A673 (cell line): Measurements from ENCODE around the gene CLDN1.

Source experiments
- EZH2 ChIP-seq: fragments of 200-600 bp; sonication (generic); IDR thresholded peaks from 2 replicates; pipeline ENCODE4 v1.6.1; 2017; ENCODE audit warnings: borderline replicate concordance, low read depth, mild to moderate bottlenecking, mixed read lengths, antibody characterized with exemption, low read length; ENCODE audit not compliant: poor library complexity, severe bottlenecking
- TF ChIP-seq, protein P1 (sequence below): fragments of 300-800, 200-600 bp; sonication (generic); conservative IDR thresholded peaks from 2 replicates; pipeline ENCODE4 v1.5.1; 2017; ENCODE audit warnings: low read depth, mild to moderate bottlenecking, antibody characterized with exemption, low read length, moderate library complexity, mixed read lengths

DNA sequence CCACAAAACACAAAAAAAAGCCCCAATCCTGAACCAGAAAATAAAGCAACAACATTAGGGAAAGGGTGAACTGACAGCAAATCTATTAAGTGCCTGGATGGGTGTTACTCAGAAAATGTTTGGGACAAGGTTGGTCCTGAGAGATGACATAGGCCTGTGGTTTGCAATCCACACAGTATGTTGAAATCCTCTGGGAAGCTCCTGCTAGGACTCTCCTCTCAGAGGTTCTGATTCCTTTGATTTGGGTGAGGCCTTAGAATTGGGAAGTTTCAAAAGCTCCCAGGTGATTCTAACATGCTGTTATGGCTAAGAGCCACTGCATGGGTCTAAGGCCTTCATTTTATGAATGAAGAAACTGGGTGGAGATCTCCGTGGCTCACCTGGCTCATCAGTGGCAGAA is 18.4 kb downstream of the CLDN1 start:
- TF ChIP-seq, protein P1, sequence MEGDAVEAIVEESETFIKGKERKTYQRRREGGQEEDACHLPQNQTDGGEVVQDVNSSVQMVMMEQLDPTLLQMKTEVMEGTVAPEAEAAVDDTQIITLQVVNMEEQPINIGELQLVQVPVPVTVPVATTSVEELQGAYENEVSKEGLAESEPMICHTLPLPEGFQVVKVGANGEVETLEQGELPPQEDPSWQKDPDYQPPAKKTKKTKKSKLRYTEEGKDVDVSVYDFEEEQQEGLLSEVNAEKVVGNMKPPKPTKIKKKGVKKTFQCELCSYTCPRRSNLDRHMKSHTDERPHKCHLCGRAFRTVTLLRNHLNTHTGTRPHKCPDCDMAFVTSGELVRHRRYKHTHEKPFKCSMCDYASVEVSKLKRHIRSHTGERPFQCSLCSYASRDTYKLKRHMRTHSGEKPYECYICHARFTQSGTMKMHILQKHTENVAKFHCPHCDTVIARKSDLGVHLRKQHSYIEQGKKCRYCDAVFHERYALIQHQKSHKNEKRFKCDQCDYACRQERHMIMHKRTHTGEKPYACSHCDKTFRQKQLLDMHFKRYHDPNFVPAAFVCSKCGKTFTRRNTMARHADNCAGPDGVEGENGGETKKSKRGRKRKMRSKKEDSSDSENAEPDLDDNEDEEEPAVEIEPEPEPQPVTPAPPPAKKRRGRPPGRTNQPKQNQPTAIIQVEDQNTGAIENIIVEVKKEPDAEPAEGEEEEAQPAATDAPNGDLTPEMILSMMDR: no peak
- TF ChIP-seq EZH2: no peak
